Endothelial cell (in vitro differentiated cells): ENCODE data around the gene B4GALT1. TPM values are rescaled to one million over a fixed set of nuclear protein-coding genes. Genes with fewer than 3 reads are reported as not detected.
A peak's percentile ranks its signal among the peaks of the same experiment; 100 is the strongest.

ENCODE experiments used
- DNase-seq: peaks from one replicate; pipeline ENCODE4 v3.0.0; 2021; ENCODE audit warnings: low spot score
- H3K27ac Mint-ChIP-seq: one replicate; pipeline ENCODE4 v1.8.0; 2021; ENCODE audit warnings: mixed read lengths, inconsistent platforms; ENCODE audit not compliant: unreplicated experiment
- H3K27me3 Mint-ChIP-seq: one replicate; pipeline ENCODE4 v1.8.0; 2021; ENCODE audit warnings: mild to moderate bottlenecking, moderate library complexity, mixed read lengths, inconsistent platforms; ENCODE audit not compliant: unreplicated experiment
- H3K36me3 Mint-ChIP-seq: one replicate; pipeline ENCODE4 v1.8.0; 2021; ENCODE audit warnings: mild to moderate bottlenecking, low read depth, mixed read lengths, inconsistent platforms; ENCODE audit not compliant: unreplicated experiment
- H3K4me1 Mint-ChIP-seq: one replicate; pipeline ENCODE4 v1.8.0; 2021; ENCODE audit warnings: mild to moderate bottlenecking, mixed read lengths, inconsistent platforms; ENCODE audit not compliant: unreplicated experiment
- H3K4me3 Mint-ChIP-seq: one replicate; pipeline ENCODE4 v1.8.0; 2021; ENCODE audit warnings: mild to moderate bottlenecking, mixed read lengths, inconsistent platforms; ENCODE audit not compliant: unreplicated experiment
- H3K9me3 Mint-ChIP-seq: one replicate; pipeline ENCODE4 v1.8.0; 2021; ENCODE audit warnings: mixed read lengths, inconsistent platforms; ENCODE audit not compliant: unreplicated experiment
- CTCF ChIP-seq: fragments of 200-600 bp; sonication (generic); IDR thresholded peaks from one replicate; pipeline ENCODE4 v1.5.0; 2021; ENCODE audit warnings: antibody characterized with exemption; ENCODE audit not compliant: unreplicated experiment
- total RNA-seq: library from RNA; stranded (reverse); fragmentation: NEBNext Ultra II Directional; extraction: Animal tissue kit (Norgen Biotek cat#: 25700); gene quantifications from one replicate; pipeline ENCODE4 v1.2.1, GENCODE V29; 2021; ENCODE audit not compliant: unreplicated experiment

B4GALT1 gene
- total RNA-seq, 1 donor from 2014 or later = 86.7 TPM

- DNase-seq = no peak
- H3K27me3 Mint-ChIP-seq = peaks cover 4% of the 10 kb centered on the region
- no peaks in the 10 kb centered on the region for H3K9me3 Mint-ChIP-seq
- H3K4me1 Mint-ChIP-seq = peaks cover 12% of the 10 kb centered on the region
- TF ChIP-seq CTCF = no peak
- peaks cover 28% of the 10 kb centered on the region for H3K36me3 Mint-ChIP-seq
- peak overlapping the region; percentile 16 for H3K4me3 Mint-ChIP-seq
- H3K27ac Mint-ChIP-seq = peak overlapping the region; percentile 63
Observed at GRCh38 chr9:33124751-33125381, 42.3 kb downstream of the B4GALT1 start.

- Mint-ChIP-seq H3K27ac (no peak overlapping the region), H3K4me1 (peaks cover 6% of the 10 kb centered on the region), H3K36me3 (peaks cover 25% of the 10 kb centered on the region), H3K4me3 (no peak overlapping the region), H3K9me3 (no peaks in the 10 kb centered on the region), H3K27me3 (peaks cover 4% of the 10 kb centered on the region)
- no peak for DNase-seq
- TF ChIP-seq CTCF = no peak
Observed at GRCh38 chr9:33124046-33124445, 43.1 kb downstream of the B4GALT1 start.

- H3K9me3 Mint-ChIP-seq = no peaks in the 10 kb centered on the region
- no peak for TF ChIP-seq CTCF
- no peak overlapping the region for H3K27ac Mint-ChIP-seq
- peaks cover 4% of the 10 kb centered on the region for H3K27me3 Mint-ChIP-seq
- no peak overlapping the region for H3K4me3 Mint-ChIP-seq
- DNase-seq = no peak
- H3K36me3 Mint-ChIP-seq = peaks cover 24% of the 10 kb centered on the region
- H3K4me1 Mint-ChIP-seq = peaks cover 6% of the 10 kb centered on the region
Observed at GRCh38 chr9:33123407-33124031, 43.6 kb downstream of the B4GALT1 start.

GRCh38 chr9:33120620-33121019 is 46.5 kb downstream of the B4GALT1 start:
- Mint-ChIP-seq H3K4me1 (peaks cover 8% of the 10 kb centered on the region), H3K27me3 (peaks cover 4% of the 10 kb centered on the region), H3K36me3 (peaks cover 6% of the 10 kb centered on the region), H3K9me3 (no peaks in the 10 kb centered on the region), H3K4me3 (no peak overlapping the region), H3K27ac (no peak overlapping the region)
- DNase-seq = no peak
- TF ChIP-seq CTCF = no peak

GRCh38 chr9:33117796-33118195 is 49.3 kb downstream of the B4GALT1 start:
- H3K4me3 Mint-ChIP-seq = no peak overlapping the region
- peaks cover 1% of the 10 kb centered on the region for H3K27me3 Mint-ChIP-seq
- no peak for DNase-seq
- TF ChIP-seq CTCF = no peak
- H3K27ac Mint-ChIP-seq = no peak overlapping the region
- peaks cover 22% of the 10 kb centered on the region for H3K36me3 Mint-ChIP-seq
- H3K9me3 Mint-ChIP-seq = no peaks in the 10 kb centered on the region
- H3K4me1 Mint-ChIP-seq = peaks cover 6% of the 10 kb centered on the region
